DMS153 treated with DMSO at 0.1 percent for 48 hours (cell line): ENCODE data around the gene GALNT15.

Source experiments
- DNase-seq: peaks from one replicate; lab custom pipeline; 2025; ENCODE audit not compliant: unreplicated experiment; lab: John Stamatoyannopoulos, UW

The GALNT15 gene

DNA sequence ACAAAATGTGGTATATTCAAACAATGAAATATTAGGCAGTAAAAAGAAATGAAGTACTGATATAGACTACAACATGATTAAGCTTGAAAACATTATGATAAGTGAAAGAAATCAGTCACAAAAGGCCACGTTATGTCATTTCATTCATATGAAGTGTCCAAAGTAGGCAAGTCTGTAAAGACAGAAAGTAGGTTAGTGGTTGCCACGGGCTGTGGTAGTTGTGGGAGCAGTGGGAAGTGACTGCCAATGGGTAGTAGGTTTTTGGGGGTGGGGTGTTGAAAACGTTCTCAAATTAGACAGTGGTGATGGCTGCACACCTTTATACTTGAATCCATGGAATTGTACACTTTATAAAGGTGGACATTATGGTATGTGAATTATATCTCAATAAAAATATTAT is 12.1 kb downstream of the GALNT15 start:
- DNase-seq: no peak

DNA sequence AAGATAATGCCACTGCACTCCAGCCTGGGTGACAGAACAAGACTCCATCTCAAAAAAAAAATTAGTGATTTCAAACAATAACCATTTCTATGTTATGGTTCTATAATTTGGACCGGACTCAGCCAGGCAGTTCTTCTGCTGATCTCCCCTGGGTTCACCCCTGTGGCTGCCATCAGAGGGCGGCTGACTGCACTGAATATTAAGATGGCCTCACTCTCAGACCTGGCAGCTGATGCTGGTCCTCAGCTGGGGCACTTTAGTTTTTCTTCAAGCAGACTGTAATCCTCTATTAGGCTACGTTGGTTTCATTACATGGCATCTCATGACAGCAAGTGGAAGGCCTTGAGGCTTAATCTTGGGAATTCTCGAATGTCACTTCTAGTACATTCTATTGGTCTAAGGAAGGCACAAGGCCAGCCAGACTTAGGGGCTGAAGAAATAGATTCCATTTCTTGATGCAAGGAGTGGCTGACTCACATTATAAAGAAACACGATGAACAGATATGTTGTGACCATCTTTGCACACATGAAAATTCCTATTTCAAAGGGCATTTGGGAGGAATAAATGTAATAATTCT is 12.8 kb downstream of the GALNT15 start:
- no peak for DNase-seq

DNA sequence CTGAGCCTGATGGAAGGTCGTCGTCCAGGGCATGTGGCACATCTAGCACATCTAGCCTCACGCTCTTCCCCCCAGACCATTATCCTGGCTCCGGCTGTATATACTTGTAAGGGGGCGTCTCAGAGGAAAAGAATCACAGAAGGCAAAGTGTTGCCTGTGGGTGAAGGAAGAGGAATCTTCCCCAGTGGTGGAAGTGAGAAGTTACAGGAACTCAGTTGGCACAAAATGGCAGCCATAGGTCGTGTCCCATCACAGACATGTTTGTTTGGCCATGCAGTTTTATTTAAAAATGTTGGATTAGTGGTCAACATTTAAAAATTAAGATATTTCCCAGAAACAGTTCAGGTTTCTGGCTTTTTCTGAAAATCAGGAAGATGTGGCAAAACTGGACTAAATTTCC is 13.6 kb downstream of the GALNT15 start:
- DNase-seq: no peak

DNA sequence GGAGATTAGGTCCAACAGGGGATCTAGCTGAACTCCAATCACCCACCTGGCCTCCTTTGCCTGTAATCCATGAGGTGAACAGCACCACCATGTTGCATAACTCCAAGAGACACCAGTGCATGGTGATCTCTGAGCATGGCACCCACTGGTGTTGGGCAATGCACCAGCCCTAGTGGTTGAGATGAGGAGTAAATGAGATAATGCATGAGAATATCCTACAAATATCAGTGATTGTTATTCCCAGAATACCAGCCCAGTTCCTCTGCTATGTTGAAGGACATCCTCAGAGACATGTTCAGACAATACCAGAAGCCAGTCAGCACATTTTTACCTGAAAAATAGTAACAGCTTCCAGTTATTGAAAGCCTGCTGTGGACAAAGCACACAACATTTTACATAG is 14.7 kb downstream of the GALNT15 start:
- no peak for DNase-seq

DNA sequence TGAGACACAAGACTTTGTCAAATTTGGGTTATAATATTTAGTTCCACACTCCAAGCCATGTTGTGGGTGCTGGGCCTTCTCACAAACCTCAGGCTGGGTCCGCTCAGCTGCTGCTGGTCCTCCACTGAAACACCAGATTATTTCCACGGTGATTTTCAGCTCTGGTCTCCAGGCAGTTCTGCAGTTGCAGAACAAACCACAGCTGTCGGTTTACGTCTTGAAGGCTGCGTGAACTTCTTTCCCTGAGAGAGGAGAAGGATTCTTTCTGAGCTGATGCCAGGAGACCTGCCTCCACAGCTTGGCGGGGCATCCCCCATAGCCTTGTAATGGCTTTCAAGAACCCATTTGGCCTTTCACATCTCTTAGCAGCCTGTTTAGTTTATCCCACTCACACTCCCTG is 16.2 kb downstream of the GALNT15 start:
- DNase-seq: no peak

DNA sequence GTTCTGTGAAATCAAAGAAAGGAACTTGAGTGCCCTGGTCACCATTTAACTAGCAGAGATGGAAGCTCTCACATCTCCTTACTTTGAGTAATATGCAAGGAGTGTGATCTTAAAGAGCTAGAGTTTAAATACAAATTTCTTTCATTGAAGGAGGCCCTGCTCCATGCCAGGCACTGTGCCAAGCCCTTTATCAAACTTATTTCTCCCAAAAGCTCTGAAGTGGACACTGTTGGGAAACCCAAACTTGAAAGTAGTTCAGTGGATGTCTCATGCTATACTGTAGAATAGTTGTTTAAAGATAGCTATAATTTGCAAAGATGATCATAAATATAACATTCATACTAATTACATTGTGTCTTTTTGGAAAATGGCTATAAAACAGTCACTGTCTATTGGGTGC is 17.1 kb downstream of the GALNT15 start:
- no peak for DNase-seq

DNA sequence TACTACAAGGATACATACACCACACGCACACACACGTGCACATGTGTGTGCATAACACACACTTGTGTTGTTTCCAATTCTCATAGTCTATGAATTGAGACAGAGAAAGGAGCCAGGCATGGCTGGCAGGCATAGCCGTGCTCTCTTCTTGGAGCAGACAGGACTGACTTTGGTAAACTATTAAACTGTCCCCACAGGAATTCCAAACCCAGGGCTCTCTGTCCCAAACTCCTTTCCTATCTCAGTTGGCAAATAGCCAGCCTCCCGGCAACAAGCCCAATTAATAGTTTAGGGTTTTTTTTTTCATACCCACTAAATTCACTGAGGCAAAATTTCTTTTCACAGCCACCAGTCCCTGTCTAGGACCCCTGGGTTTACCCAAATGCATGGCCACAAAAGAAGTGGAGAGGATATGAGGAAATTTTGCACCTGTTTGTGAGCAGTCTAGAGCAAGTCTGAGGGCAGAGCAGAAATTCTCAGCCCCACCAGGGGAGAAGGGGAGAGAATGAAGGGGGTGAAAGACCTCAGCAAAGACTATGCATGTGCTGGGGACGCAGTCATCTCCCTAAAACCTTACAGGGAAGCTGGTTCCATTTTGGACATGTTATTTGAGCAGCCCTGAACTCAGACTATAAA is 17.8 kb downstream of the GALNT15 start:
- no peak for DNase-seq

DNA sequence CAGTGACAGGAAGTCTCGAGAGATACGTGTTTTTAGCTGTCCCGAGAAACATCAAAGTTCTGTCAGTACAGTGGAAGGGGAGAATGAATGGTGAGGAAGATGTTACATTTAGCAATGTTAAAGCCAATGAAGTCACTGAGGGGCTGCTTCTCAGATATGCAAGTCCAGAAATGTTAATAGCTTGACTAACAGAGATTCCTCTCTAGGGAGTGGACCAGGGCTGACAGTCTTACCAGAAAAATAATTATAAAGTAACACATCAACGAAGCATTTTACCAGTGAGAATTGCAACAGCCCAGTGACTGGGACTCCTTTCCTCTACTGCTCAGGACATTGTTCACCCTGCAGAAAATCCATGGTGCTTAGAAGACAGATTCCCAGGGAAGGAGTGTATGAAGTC is 23.9 kb downstream of the GALNT15 start:
- no peak for DNase-seq

DNA sequence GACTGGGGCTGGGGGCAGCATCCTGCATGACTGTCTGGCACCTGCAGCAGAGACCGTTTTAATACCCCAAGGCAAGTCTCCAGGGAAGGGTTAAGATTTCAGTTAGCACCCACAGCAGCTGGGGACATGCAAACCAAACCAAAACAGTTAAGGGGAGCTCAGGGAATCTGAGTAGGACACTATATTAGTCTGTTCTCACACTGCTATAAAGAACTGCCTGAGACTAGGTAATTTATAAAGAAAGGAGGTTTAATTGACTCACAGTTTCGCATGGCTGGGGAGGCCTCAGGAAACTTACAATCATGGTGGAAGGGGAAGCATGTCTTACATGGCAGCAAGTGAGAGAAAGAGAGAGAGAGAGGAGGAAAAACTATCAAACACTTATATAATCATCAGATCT is 25.3 kb downstream of the GALNT15 start:
- DNase-seq: no peak

DNA sequence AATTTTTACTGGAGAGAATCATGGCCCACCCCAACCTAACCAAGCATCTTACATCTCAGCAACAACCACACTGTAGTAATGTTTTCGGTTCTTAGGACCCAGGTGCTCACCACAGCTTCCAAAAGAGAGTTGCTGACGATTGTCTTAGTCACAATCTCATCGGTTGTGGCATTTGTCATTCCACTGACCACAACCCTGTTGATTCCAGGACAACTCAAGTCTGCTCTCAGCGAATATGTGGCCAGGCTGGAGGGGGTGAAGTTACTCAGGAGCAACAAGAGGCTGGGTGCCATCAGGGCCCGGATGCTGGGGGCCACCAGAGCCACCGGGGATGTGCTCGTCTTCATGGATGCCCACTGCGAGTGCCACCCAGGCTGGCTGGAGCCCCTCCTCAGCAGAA is 25.9 kb downstream of the GALNT15 start:
- no peak for DNase-seq

DNA sequence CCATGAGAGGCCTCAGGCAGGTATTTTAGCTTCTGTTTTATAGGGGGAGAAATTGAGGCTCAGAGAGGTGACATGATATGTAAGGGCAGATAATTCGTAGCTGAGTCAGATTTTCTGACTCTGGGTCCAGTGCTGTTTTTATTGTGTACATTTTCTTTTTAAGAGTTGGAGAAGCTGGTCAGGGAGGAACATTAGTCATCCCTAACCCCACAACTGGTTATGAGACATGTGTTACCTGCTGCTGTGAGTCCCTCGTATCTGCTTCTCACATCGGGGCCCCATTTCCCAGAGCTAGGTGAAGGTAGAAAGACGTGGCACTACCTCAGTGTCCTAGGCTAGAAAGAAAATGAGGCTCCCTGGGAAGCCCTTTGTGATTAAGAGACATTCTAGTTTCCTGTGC is 28.6 kb downstream of the GALNT15 start:
- DNase-seq: no peak

DNA sequence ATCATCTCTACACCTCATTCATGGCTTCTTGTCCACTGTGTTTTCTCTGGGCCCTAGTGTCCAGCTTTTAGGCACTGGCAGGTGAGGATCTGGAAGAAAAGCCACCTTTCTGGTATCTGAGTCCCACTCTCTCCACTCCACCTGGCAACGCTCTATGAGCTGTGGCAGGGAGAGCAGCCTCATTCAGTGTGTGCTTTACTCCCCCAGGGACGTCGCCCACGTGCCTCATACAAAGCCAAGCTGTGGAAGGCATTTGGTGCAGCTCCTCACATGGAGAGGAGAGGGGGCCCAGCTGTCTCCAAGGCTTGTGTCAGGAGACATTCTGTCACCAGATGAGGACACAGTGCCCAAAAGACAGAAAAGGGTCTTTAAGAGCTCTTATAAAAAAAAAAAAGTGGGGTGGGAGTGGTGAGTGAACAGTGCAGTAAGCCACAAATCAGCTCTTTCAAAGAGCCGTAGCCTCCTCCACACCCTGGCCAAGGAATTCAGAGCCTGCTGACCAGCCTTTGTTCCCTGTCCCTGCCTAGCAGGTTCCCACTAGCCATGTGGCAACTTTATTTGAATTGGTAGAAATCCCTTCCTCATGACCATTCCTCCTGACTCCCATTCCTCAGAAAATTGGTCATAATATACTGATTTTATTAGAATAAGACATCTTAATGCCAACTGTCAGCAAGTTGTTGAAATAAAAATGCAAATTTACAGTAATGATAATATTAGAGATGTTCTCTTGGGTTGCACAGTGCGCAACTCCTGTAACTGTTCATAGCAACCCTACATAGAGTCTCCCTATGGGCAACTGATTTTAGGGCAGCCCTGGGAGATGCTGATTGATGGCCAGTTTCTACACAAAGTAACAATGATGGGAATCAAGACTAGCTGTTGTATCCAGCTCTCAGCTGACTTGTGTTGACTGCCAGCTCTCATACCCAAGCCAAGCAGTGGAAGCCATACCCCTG is 29.5 kb downstream of the GALNT15 start:
- no peak for DNase-seq

DNA sequence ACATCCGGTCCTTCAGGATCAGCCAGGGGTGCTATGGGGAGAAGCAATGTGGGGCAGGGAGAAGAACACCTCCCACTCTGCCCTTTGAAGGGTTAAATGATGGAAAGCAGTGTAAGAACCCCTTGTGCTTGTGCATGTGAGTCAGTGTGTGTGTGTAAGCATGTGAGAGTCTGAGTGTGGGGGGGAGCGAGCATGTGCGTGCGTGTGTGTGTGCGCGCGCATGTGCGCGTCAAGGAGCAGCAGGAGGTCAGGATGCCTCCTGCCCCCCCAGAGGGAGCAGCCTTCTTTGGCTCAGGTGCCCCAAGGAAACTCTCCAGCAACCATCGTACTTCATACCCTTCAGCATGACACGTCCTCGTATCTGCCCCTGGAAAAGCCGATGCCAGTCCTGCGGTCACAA is 30.3 kb downstream of the GALNT15 start:
- no peak for DNase-seq

DNA sequence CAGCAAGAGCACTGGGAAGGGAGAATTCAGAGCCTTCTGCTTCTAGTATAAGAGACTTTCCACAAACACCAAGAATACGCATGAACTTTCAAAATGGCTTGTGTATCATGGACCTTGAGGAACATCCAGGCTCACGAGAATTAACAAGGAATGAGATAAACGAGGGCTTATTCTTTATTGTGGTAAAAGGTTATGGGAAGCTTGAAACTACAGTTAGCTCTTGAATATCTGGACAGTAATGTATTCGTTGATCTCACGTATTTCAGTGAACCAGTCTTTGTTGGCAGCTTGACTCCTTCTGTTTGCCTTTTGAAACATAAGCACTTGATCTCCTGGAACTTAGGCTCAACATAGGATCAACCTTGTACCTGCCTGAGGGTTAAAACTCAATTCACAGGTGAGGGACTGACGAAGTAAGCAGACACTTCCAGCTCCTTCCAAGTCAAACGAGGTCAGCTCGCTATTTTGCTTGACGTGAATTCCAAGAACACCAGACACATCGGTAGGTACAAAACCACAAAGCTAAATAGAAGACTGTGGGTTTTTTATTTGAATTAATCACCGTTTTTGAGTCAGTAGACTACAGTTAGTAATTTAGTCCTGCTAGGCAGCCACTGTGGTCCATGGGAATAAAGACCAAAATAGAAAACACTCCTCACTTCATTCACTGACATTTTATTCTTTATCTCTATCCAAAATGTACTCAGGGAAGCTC is 30.8 kb downstream of the GALNT15 start:
- no peak for DNase-seq

DNA sequence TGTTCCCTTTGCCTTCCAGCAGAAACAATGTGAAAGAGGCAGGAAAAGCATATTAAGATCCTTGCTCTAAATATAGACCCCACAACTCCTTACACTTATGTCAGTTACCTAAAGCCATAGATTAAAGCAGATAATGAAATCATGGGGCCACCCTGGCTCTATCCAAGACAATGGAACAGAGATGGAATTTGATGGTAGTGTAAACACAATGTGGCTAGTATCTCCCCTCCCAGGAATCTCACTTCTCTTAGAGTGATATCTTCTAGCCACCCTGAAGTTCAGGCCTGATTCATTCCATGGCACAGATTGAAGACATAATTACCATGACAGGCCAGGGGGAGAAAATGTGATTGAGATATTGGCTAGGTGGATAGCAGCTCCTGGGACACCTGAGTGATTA is 32.6 kb downstream of the GALNT15 start:
- no peak for DNase-seq

DNA sequence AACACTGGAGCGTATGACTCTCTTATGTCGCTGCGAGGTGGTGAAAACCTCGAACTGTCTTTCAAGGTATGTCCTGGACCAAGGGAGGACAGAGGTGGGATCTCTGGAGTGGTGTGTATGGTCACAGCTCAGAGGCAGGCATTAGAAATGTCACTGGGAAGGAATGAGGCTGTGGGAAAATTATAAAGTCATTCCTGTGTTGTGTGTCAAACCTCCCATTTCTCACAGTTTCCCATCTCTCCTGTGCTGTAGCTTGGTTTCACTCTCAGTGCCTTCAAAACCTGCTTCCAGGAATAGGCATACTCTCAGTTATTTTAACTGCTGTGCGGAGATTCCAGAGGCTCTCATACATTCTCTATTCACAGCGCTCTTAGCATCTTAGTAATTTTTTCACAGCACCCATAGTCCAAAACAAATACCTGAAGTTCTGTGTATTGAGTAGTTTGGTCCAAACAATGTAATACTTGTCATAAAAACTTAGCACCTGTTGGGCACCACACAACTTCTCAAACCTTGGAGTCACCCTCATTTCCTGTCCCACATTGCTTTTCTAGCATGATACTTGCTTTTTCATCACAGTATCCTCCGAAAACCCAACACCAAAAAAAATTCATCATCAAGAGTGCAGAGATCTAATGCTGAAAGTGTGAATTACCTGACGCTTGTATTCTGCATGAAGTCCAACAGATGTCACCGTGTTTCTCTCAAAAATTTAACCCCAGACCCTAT is 36.9 kb downstream of the GALNT15 start:
- DNase-seq: no peak

DNA sequence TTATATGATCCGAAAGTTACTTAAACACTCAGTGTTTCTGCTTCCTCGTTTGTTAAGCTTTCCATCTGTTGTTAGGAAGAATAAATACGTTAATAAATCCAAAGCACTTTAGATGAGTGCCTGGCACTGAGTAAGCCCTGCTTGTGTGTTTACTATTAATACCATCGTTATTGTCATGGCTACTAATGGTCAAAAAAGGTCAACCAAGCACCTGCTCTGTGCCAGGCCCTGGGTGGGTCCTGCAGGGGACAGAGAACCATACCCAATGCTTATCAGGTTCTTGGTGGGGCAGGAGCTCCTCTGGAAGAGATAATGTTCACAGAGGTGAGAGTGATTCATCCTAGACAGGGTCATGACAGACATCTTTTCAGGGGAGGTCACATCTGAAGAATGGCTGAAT is 39.9 kb downstream of the GALNT15 start:
- DNase-seq: no peak

DNA sequence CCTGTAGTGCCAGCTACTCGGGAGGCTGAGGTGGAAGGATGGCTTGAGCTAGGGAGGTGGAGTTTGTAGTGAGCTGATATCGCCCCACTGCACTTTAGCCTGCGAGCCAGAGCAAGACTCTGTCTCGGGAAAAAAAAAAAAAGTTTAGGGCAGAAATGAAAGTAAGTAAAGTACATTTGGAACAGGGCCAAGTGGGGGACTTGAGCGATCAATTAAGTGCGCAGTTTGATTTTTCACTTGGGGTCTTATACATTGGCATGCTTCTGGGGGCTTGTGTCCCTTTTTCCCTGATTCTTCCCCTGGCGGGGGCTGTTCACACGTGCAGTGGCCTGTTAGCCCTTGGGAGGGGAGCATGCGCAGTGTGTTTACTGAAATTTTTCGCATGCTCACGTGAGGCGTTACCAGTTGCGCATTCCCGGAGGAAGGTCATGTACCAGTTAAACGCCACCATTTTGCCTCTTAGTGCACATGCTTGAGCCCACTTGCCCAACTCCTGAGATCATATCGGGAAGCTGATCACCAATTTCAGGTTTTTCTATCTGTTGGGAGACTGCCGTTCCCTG is 42.0 kb downstream of the GALNT15 start:
- DNase-seq: no peak

DNA sequence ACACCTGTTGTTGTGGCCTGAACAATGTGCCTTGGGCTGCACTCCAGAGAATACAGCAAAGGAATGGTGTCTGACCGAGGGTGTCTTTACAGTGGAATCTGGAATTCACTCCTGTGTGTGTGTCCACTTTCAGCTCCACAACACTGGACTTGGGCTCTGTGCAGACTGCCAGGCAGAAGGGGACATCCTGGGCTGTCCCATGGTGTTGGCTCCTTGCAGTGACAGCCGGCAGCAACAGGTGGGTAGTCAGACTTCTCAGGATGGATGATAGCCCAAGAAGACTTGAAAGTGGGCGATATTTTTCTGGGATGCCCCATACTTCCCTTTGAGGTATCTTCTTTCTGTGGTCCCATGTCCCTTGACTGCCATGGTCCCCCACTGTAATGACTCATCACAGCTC is 45.3 kb downstream of the GALNT15 start:
- DNase-seq: no peak

DNA sequence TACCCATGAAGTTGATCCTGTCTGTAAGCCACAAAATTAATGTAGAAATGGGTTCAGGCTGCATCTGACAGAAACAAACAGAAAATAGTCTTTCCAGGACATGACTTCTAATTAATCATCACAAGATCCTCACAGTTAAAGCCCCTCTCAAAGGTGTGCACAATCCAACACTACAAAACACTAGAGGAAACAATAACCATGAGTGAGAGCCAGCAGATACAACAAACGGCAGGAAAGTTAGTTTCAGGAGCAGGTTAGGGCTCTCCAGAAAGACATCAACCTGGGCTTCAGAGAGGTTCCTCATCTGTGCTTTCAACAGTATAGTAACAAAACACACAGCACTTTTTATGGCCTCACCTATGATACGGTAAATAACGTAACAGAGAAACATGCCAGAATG is 47.5 kb downstream of the GALNT15 start:
- no peak for DNase-seq

DNA sequence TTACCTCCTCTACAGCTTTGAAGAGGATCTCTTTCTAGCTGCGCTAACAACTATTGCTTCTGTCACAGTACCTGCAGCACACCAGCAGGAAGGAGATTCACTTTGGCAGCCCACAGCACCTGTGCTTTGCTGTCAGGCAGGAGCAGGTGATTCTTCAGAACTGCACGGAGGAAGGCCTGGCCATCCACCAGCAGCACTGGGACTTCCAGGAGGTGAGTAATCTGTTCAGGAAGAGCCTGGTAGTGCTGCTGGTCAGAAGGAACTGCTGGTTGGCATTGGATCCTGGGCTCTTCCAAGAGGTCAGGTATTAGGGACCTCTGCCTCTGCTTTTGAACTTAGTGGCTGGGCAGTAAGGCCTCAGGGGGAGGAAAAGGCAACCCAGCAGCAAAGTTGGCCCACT is 48.1 kb downstream of the GALNT15 start:
- no peak for DNase-seq
